ENCODE data around the gene SMAP1.
A peak's percentile ranks its signal among the peaks of the same experiment; 100 is the strongest.

The SMAP1 gene

DNA sequence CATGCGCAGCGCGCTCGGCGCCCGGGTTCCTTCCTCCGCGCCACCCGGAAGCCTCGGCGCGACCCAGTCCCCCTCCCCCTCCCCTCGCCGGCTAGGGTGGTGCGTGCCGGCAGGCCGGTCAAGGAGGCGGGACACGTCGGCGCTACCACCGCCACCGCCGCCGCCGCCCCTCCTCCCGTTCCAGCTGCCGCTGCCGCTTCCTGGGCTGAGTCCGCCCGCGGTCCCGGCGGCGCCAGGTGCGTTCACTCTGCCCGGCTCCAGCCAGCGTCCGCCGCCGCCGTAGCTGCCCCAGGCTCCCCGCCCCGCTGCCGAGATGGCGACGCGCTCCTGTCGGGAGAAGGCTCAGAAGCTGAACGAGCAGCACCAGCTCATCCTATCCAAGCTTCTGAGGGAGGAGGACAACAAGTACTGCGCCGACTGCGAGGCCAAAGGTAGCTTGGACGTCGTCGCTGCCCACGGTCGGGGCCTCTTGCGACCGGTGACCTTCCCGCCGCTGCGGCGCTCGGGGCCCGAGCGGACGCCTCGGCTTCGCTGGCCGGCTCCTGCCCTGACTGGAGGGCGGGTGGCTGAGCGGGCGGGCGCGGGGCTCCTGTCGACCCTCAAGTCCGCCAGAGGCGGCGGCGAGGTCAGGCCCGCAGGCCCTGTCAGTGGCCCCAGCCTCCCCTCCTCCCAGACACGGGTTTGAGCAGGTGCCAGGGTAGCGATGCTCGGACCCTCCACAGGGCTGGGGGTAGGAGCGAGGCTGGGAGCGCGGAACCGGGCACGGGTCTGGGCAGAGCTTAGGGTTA, at the start of gene SMAP1:
SMAP1 (plus strand) TSS at position 173 of the 788 bp plus-strand sequence; CDS start at position 314, 141 bp downstream.
- Histone ChIP-seq H3K27me3 (ENCODE audit: control insufficient read depth, insufficient read depth, low read length) (no peaks in the 10 kb centered on the region), H3K4me3 (ENCODE audit: low read length) (peak within 1 kb of the TSS; percentile 72), H3K9ac (ENCODE audit: low read length) (peak within 1 kb of the TSS; percentile 79), H3K9me3 (ENCODE audit: control insufficient read depth, low read length) (no peaks in the 10 kb centered on the region), H3K36me3 (ENCODE audit: control insufficient read depth, insufficient read depth, low read length) (no peaks in the 10 kb centered on the region), H3K4me1 (ENCODE audit: control insufficient read depth, insufficient read depth, low read length) (peaks cover 12% of the 10 kb centered on the region)

DNA sequence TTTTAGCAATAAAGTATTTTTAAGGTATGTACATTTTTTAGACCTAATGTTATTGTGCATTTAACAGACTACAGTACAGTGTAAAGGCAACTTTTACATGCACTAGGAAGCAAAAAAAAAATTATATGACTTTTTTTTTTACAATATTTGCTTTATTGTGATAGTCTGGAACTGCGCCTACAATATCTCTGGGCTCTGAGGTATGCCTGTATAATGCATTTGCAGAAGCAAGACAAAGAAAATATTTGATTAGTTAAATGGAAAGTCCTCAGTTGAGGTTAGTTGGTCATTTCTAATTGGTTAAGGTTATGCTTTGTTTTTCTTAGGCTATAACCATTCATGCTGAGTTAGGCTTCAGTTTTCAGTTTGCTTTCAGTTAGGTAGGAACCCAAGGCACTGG, 46.9 kb upstream of the SMAP1 start:
- H3K4me3 ChIP-seq (ENCODE audit: low read length), result no peak overlapping the region
- no peaks in the 10 kb centered on the region for H3K4me1 ChIP-seq (ENCODE audit: control insufficient read depth, insufficient read depth, low read length)
- H3K9ac ChIP-seq (ENCODE audit: low read length), result no peak overlapping the region
- no peaks in the 10 kb centered on the region for H3K36me3 ChIP-seq (ENCODE audit: control insufficient read depth, insufficient read depth, low read length)
- H3K27me3 ChIP-seq (ENCODE audit: control insufficient read depth, insufficient read depth, low read length), result no peaks in the 10 kb centered on the region
- H3K9me3 ChIP-seq (ENCODE audit: control insufficient read depth, low read length), result no peaks in the 10 kb centered on the region

DNA sequence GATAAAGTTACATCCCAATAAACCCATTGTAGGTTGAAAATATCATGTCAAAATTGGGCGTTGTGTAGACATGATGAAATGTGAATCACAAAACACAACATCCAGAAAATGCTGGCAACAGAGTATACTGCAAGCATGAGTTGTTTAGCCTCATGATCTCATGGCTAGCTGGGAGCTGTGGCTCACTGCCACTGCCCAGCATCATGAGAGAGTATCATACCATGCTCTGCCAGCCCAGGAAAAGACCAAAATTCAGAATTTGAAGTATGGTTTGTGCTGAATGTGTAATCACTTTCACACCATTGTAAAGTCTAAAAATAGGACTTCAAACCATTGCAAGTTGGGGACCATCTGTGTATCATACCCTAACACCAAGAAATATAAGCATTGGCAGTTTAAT, 45.2 kb upstream of the SMAP1 start:
- Histone ChIP-seq H3K9me3 (ENCODE audit: control insufficient read depth, low read length) (no peaks in the 10 kb centered on the region), H3K4me1 (ENCODE audit: control insufficient read depth, insufficient read depth, low read length) (no peaks in the 10 kb centered on the region), H3K27me3 (ENCODE audit: control insufficient read depth, insufficient read depth, low read length) (no peaks in the 10 kb centered on the region), H3K36me3 (ENCODE audit: control insufficient read depth, insufficient read depth, low read length) (no peaks in the 10 kb centered on the region), H3K4me3 (ENCODE audit: low read length) (no peak overlapping the region), H3K9ac (ENCODE audit: low read length) (no peak overlapping the region)

DNA sequence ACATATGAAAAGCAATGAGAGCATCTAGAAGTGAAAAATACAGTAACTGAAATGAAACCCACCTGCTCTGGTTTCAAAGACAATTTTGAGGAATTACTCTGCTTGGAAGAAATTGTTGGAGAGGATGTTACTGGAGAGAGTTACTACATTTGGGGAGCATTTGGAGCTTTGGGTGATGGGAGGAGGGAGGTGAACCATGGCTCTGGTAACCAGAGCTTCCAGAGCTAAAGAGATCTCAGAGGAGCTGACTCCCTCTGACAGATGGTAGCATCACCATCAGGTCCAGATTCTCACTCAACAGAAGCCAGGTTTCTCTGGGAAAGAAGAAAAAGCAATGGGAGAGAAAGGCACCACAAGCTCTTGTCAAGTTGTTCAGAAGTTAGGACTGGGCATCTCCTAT, 42.2 kb upstream of the SMAP1 start:
- Histone ChIP-seq H3K27me3 (ENCODE audit: control insufficient read depth, insufficient read depth, low read length) (no peaks in the 10 kb centered on the region), H3K4me3 (ENCODE audit: low read length) (no peak overlapping the region), H3K36me3 (ENCODE audit: control insufficient read depth, insufficient read depth, low read length) (no peaks in the 10 kb centered on the region), H3K4me1 (ENCODE audit: control insufficient read depth, insufficient read depth, low read length) (no peaks in the 10 kb centered on the region), H3K9me3 (ENCODE audit: control insufficient read depth, low read length) (no peaks in the 10 kb centered on the region), H3K9ac (ENCODE audit: low read length) (no peak overlapping the region)

DNA sequence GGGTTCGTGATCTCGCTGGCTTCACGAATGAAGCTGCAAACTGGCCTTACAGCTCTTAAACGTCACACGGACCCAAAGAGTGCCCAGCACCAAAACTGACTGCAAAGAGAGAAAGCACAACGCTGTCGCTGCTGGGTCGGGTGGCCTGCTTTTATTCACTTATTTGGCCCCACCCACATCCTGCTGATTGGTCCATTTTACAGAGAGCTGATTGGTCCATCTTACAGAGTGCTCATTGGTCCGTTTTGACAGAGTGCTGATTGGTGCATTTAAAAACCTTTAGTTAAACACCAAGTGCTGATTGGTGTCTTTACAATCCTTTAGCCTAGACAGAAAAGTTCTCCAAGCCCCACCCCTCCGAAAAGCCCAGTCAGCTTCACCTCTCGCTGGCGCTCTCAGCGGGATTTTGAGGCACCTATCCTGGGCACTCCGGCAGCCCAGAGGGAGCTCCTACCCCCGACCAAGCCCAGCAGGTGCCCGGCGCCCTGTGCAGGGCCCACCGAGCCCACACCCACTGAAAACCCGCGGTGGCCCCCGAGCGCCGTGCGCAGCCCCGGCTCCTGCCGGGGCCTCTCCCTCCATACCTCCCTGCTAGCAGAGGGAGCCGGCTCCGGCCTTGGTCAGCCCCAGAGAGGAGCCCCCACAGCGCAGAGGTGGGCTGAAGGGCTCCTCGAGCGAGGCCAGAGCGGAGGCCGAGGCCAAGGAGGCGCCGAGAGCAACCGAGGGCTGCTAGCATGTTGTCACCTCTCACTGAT, 40.0 kb upstream of the SMAP1 start:
- Histone ChIP-seq H3K27me3 (ENCODE audit: control insufficient read depth, insufficient read depth, low read length) (no peaks in the 10 kb centered on the region), H3K36me3 (ENCODE audit: control insufficient read depth, insufficient read depth, low read length) (no peaks in the 10 kb centered on the region), H3K4me1 (ENCODE audit: control insufficient read depth, insufficient read depth, low read length) (no peaks in the 10 kb centered on the region), H3K9ac (ENCODE audit: low read length) (no peak overlapping the region), H3K4me3 (ENCODE audit: low read length) (no peak overlapping the region), H3K9me3 (ENCODE audit: control insufficient read depth, low read length) (no peaks in the 10 kb centered on the region)

DNA sequence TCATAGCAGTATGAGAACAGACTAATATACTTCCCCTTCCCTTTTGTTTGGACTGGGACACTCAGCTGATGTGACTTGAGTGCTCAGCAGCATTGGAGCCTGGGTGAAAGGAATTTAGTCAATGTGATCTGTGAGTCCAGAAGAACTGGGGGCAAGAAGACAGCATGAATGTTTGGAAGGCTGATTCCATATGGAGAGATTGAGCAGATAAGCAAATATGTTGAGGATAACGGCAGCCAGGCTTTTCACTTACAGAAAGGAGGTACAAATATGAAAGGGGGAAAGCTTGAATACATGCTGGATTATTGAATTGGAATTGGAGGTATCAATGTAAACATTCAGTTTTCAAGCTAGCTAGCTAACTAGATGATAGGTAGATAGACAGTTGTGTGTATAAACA, 37.8 kb upstream of the SMAP1 start:
- Histone ChIP-seq H3K9ac (ENCODE audit: low read length) (no peak overlapping the region), H3K4me3 (ENCODE audit: low read length) (no peak overlapping the region), H3K9me3 (ENCODE audit: control insufficient read depth, low read length) (no peaks in the 10 kb centered on the region), H3K27me3 (ENCODE audit: control insufficient read depth, insufficient read depth, low read length) (no peaks in the 10 kb centered on the region), H3K36me3 (ENCODE audit: control insufficient read depth, insufficient read depth, low read length) (no peaks in the 10 kb centered on the region), H3K4me1 (ENCODE audit: control insufficient read depth, insufficient read depth, low read length) (no peaks in the 10 kb centered on the region)

DNA sequence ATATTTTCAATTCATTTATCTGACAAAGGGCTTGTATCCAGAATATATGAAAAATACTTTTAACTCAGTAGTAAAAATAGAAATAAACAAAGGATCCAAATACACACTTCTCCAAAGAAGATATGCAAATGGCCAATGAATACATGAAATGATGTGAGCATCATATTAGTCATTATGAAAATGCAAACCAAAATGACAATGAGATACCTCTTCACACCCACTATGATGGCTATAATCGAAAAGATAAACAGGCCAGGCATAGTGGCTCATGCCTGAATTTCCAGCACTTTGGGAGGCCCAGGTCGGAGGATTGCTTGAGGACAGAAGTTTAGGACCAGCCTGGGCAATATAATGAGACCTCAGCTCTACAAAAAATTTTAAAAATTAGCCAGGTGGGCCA, 33.8 kb upstream of the SMAP1 start:
- H3K4me1 ChIP-seq (ENCODE audit: control insufficient read depth, insufficient read depth, low read length), result no peaks in the 10 kb centered on the region
- no peaks in the 10 kb centered on the region for H3K27me3 ChIP-seq (ENCODE audit: control insufficient read depth, insufficient read depth, low read length)
- H3K36me3 ChIP-seq (ENCODE audit: control insufficient read depth, insufficient read depth, low read length), result no peaks in the 10 kb centered on the region
- H3K9me3 ChIP-seq (ENCODE audit: control insufficient read depth, low read length), result no peaks in the 10 kb centered on the region
- no peak overlapping the region for H3K9ac ChIP-seq (ENCODE audit: low read length)
- H3K4me3 ChIP-seq (ENCODE audit: low read length), result no peak overlapping the region

DNA sequence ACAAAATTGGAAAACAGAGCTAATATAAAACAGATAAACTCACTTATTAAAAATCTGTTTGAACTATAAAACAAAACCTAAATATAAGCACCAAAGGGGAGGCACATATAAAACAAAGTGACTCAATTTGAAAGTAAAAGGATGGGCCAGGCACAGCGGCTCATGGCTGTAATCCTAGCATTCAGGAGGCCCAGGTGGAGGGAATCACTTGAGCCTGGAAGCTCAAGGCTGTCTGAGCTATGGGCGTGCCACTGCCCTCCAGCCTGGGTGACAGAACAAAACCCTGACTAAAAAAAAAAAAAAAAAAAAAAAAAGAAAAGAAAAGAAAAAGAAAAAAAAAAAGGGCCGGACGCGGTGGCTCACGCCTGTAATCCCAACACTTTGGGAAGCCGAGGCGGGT, 31.1 kb upstream of the SMAP1 start:
- no peaks in the 10 kb centered on the region for H3K36me3 ChIP-seq (ENCODE audit: control insufficient read depth, insufficient read depth, low read length)
- no peaks in the 10 kb centered on the region for H3K9me3 ChIP-seq (ENCODE audit: control insufficient read depth, low read length)
- no peaks in the 10 kb centered on the region for H3K4me1 ChIP-seq (ENCODE audit: control insufficient read depth, insufficient read depth, low read length)
- H3K4me3 ChIP-seq (ENCODE audit: low read length), result no peak overlapping the region
- H3K27me3 ChIP-seq (ENCODE audit: control insufficient read depth, insufficient read depth, low read length), result no peaks in the 10 kb centered on the region
- no peak overlapping the region for H3K9ac ChIP-seq (ENCODE audit: low read length)

DNA sequence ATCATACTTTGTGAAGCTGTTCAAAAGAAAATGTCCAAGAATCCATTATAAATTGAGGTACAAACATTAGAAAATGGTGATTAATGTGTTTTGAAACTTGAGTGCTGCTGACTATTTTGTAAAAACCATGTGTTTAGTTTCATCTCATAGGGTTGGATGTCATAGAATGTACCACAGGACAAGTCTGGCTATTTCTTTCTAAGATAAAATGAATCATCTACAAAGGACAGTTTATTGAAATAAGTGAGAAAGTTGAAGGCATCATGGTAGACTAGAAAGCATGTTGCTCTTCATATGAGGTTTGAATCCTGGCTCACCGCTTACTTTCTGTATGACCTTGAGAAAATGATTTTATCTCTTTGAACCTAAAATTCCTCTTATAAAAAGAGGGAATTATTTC, 29.2 kb upstream of the SMAP1 start:
- Histone ChIP-seq H3K9ac (ENCODE audit: low read length) (no peak overlapping the region), H3K4me1 (ENCODE audit: control insufficient read depth, insufficient read depth, low read length) (no peaks in the 10 kb centered on the region), H3K36me3 (ENCODE audit: control insufficient read depth, insufficient read depth, low read length) (no peaks in the 10 kb centered on the region), H3K9me3 (ENCODE audit: control insufficient read depth, low read length) (no peaks in the 10 kb centered on the region), H3K4me3 (ENCODE audit: low read length) (no peak overlapping the region), H3K27me3 (ENCODE audit: control insufficient read depth, insufficient read depth, low read length) (peaks cover 3% of the 10 kb centered on the region)

DNA sequence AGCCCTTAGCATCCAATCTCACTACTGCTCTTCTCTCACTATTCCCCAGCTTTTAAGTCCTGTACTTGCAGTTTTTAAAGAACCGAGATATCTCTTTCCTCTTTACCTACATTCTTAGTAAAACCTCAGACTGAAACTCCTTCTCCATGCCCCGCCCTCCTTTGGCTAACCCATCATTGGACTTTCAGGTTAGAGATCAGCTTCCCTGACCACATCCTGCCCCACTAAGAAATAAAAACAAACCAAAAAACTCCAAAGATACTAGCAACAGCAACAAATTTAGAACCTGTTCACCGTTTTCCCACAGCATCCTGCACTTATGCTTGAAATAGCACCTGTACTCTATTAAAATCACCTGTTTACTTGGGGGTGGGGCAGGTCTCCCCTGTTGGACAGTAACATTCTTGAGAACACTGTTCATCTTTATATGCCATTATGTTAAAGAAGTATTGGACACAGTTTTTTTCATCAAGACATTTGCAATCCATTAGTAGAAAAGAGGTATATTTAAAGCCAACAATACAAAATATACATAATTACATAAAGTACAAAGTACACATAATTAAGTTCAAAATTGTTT, 16.3 kb upstream of the SMAP1 start:
- Histone ChIP-seq H3K4me3 (ENCODE audit: low read length) (no peak overlapping the region), H3K9ac (ENCODE audit: low read length) (no peak overlapping the region), H3K4me1 (ENCODE audit: control insufficient read depth, insufficient read depth, low read length) (no peaks in the 10 kb centered on the region), H3K36me3 (ENCODE audit: control insufficient read depth, insufficient read depth, low read length) (no peaks in the 10 kb centered on the region), H3K27me3 (ENCODE audit: control insufficient read depth, insufficient read depth, low read length) (no peaks in the 10 kb centered on the region), H3K9me3 (ENCODE audit: control insufficient read depth, low read length) (no peaks in the 10 kb centered on the region)

DNA sequence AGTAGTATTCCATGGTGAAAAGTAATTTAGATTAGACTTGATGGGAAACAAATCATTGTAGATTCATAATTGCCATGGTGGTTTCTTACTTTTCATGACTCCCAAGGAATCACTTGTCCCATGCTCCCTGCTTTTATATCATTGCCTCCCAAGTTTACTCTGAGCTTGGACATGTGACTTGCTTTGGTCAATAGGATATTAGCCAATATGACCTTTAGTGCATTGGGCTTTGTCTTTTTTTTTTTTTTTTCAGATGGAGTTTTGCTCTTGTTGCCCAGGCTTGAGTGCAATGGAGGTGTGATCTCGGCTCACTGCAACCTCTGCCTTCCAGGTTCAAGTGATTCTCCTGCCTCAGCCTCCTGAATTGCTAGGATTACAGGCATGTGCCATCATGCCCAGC, 15.5 kb upstream of the SMAP1 start:
- H3K4me3 ChIP-seq (ENCODE audit: low read length), result no peak overlapping the region
- no peaks in the 10 kb centered on the region for H3K27me3 ChIP-seq (ENCODE audit: control insufficient read depth, insufficient read depth, low read length)
- no peaks in the 10 kb centered on the region for H3K4me1 ChIP-seq (ENCODE audit: control insufficient read depth, insufficient read depth, low read length)
- no peaks in the 10 kb centered on the region for H3K9me3 ChIP-seq (ENCODE audit: control insufficient read depth, low read length)
- H3K36me3 ChIP-seq (ENCODE audit: control insufficient read depth, insufficient read depth, low read length), result no peaks in the 10 kb centered on the region
- no peak overlapping the region for H3K9ac ChIP-seq (ENCODE audit: low read length)

DNA sequence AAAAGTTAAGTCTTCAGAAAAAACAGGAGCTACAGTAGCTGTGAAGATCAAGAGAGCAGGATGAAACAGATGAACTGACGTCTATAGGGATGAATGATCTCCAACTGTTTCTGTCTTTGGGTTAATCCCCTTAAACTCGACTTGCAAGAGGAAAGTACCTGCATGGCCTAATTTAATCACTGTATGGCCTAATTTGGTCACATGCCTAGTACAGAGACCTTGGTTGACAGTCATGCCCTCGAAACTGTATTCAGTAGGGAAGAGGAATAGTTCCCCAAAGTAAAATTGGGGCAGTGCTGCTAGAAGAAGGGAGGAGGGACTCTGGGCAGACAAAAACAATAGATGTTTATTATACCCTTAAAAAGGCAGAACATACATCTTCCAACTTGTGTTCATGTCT, 10.0 kb upstream of the SMAP1 start:
- H3K9ac ChIP-seq (ENCODE audit: low read length), result no peak overlapping the region
- H3K9me3 ChIP-seq (ENCODE audit: control insufficient read depth, low read length), result no peaks in the 10 kb centered on the region
- no peaks in the 10 kb centered on the region for H3K4me1 ChIP-seq (ENCODE audit: control insufficient read depth, insufficient read depth, low read length)
- H3K36me3 ChIP-seq (ENCODE audit: control insufficient read depth, insufficient read depth, low read length), result no peaks in the 10 kb centered on the region
- H3K27me3 ChIP-seq (ENCODE audit: control insufficient read depth, insufficient read depth, low read length), result peaks cover 3% of the 10 kb centered on the region
- no peak overlapping the region for H3K4me3 ChIP-seq (ENCODE audit: low read length)
